HG03575 (cell line): ENCODE data around the gene CCNG2.

Experiments
- ATAC-seq: cut with Tn5 transposase; IDR thresholded peaks from one replicate; pipeline ENCODE4 v1.9.1; 2021; ENCODE audit not compliant: unreplicated experiment, insufficient number of reproducible peaks, low FRiP score; ENCODE audit errors: extremely low read depth

The CCNG2 gene

GRCh38 chr4:77145842-77146185 lies 11.2 kb upstream of the CCNG2 start:
- ATAC-seq, result no peak

DNA sequence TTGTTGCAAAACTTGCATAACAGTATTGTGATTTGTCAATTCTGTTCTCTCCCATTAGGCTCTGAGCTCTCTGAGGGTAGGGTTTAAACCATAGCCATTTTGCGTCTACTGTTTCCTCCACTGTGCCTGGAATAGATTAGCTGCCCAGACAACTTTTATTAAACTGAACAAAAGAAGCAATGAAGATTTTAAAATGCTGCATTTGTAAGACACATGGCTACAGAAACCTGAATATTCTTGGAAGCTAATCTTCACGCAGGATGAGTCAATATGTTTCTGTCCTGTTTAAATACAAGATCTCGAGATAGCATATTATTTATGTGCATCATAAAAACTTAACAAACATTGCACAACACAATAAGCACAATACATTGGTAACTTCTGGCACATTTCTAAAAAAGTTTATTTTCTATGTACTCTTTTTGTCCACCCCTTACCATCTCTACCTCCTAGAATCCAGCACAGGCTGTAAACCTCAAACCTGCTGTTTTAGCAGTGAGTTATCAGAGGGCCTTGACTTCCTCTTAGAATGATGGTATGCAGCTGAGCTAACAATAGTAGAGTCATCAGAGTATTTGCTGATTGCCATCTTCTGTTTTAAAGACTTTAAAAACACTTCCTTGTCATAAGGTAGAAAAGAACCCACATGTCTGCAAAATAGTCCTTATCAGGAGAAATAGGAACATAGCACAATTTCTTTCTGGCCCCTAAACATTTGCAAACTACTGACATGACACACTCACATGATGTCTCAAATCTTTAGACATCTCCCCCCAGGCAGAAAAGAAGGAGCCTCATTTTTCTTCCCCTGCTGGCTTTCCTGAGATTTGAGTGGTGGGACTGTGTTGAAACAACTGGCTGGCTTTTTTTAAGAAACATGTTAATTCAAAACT lies 10.6 kb upstream of the CCNG2 start:
- no peak for ATAC-seq

DNA sequence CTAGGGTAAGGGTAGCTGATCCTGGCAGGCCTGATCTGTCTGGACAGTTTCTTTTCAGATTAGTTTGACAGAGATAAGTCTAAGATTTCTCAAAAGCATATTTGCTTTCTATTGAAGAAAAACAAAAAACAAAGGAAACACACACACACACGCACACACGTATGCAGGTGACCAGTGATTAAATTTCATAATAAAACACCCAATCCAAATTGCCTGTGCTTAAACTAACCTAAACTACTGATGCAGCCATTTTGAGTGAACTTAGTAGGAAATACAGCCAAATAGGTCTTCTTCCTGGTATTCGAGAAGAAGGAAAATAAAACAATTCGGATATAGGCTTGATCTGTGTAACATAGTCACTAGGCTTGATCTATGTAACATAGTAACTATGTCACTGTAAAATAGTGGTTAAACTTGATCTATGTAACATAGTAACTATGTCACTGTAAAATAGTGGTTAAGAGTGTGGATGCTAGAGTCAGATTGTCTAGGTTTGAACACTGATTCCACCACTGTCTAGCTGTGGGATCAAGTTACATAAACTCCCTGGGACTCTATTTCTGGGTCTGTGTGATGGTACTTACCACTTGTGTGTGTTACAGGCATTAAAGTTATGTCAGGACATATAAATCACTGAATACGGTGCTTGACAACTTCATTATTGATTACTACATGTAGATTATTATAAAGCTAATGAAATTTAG lies 9.8 kb upstream of the CCNG2 start:
- ATAC-seq, result no peak

- ATAC-seq, result no peak
Measured at GRCh38 chr4:77148078-77148477, 8.9 kb upstream of the CCNG2 start.

GRCh38 chr4:77149789-77150188 lies 7.2 kb upstream of the CCNG2 start:
- ATAC-seq, result no peak

GRCh38 chr4:77151241-77151640 lies 5.8 kb upstream of the CCNG2 start:
- ATAC-seq, result no peak

DNA sequence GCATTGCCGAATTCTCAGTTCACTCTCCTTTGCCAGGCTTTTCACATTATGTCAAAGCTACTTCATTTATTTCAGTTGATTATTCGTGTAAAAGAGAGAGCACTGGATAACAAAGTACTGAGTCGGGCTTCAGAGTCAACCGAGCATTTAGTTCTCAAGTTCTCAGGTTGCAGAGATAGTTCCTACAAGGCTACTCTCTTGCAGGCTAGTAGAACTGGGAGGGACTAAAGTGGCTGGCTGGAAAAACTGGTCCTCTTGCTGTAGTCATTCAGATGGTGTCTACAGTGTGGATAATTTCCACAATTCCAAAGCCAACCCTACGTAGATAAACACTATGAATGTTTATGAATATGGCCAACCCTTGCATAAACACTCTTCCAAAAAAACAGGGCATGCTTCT lies 4.6 kb upstream of the CCNG2 start:
- ATAC-seq, result no peak

DNA sequence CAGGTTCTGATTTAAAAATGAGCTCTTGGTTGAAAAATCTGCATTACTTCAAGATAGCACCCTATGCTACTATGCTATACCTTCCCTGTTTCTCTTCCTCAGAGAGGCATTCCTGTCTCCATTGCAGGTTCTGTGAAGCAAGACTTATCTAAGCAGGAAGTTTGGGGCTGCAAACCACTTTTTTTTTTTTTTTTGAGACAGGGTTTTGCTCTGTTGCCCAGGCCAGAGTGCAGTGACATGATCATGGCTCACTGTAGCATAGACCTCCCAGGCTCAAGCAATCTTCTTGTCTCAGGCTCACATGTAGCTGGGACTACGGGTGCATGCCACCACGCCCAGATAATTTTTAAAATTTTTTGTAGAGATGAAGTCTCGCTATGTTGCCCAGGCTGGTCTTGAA lies 4.0 kb upstream of the CCNG2 start:
- ATAC-seq, result no peak

GRCh38 chr4:77154065-77154464 lies 2.9 kb upstream of the CCNG2 start:
- no peak for ATAC-seq

DNA sequence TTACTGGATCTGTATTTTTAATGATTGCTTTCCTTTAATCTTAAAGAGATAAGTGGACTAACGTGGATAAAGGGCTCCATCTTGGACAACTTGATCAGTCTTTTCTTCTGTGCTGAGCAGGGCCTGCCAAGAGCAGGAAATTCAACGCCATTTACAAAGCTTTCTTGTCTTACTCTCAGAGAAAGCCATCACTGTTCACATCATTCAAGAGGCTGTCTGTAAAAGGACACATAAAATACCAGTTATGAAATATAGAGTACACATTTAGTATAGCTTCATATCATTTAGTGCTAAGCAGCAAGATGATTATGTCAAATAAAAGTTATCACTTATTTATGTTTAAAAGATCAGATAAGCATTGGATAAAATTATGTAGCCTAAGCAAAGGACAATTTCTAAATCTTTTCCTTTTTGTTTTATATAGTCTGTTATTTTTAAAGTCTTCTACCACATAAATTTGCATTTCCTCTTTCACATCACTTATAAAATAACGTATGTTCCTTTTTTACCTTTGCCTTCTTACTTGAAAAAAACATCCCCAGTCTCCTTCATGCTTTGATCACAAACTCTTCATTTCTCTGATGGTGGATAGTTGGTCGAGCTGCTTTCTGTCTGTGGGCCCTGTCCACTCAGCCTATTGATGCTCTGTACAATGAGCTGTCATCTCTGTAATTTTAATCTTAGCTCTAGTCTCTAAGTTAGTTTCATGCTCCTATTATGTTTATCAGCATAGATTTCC lies 2.1 kb upstream of the CCNG2 start:
- no peak for ATAC-seq

DNA sequence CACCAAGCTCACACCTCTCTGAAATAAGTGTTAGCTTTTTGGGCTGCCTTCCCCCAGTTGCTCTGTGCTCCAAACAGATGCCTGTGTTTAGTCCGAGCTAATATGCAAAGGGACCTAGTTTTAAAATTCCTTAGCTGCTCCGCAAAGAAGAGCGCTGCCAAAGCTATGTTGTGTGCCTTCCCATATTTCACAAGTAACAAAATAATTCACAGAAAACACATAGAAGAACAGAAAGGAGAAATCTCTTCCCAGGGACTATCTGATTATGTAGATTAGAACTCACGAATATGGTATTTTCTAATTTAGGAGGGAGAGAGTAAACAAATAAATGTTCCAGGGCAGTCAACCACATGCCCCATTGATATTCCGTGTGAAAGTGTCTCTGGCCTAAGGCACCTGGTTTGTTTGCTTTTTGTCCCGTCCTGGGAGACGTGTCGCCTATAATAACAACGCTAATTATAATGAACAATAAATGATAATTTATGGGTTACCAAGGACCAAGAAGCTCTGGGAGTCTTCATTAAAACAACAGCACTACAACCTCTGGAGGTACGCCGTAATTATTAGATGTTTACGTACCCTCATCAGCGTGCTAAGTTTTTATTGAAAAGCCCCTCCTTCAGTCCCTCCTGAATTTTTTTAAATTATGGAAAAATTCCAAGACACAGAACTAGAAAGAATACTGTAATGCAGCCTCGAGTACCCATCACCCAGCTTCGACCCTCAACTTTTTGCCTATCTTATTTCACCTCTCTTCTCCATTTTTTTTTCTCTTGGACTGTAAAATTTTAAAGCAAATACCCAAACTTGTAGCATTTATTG lies 1.2 kb upstream of the CCNG2 start:
- no peak for ATAC-seq

- ATAC-seq, result peak; percentile 90
Measured at GRCh38 chr4:77156533-77156911, 485 bp upstream of the CCNG2 start.

- ATAC-seq, result no peak
Measured at GRCh38 chr4:77157859-77158486, 966 bp downstream of the CCNG2 start.

GRCh38 chr4:77158487-77158861 lies 1.5 kb downstream of the CCNG2 start:
- ATAC-seq, result no peak

- ATAC-seq, result no peak
Measured at GRCh38 chr4:77159806-77160205, 2.8 kb downstream of the CCNG2 start.

DNA sequence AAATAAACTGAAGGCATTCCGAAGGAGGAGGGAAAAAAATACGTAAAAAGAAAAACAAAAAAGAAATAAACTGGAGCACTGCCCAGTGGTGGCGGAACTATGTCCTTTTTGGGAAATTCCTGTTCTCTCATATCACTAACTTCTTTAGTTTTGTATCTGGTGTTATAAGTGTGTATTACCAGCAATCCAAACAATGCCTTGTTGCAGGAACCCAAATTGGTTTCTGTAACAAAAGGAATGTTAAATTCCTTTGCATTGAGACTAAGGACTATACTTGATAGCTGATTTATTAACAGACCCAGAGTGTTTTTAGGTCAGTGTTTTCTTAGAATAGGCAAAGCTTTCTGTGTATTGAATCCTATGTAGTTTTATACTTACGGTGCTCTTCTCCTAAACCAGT lies 6.6 kb downstream of the CCNG2 start:
- no peak for ATAC-seq

GRCh38 chr4:77167173-77167572 lies 10.2 kb downstream of the CCNG2 start:
- no peak for ATAC-seq

DNA sequence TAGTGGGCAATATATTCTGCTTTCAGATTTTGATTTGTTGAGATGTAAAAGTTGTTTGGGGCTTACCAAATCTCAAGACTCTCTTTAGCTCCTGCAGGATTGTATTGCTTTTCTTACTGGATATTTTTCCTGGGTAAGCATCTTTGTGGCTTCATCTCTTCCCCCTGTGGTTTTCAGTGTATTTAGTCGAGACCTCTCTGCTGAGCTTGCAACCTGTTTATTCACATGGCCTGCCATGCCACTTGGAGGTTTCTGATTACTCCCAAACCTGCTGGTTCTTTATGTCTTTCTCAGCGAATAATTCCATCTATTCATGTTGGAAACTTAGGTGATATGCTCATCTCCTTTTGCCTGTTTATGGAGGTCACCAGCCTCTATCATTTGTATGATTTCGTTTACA lies 10.9 kb downstream of the CCNG2 start:
- no peak for ATAC-seq

DNA sequence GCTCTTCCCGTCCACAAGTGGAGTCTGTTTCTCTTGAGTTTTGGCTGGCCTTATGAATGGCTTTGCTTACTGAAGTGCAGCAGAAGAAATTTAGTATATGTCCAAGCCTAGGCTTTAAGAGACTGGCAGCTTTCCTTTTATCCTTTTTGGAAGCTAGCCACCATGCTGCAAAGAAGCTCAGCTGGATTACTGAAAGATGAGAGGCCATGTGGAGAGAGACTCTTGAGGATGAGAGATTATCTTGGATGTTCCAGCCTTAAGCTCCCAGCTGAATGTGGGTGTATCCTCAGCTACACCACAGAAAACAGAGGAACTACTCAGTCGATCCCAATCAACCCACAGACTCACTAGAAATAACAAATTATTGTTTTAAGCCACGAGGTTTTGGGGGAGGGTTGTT lies 12.5 kb downstream of the CCNG2 start:
- ATAC-seq, result no peak
